IMR-90 (cell line): ENCODE results near the gene NCAM1. TPM values are rescaled to one million over a fixed set of nuclear protein-coding genes. Genes with fewer than 3 reads are reported as not detected.

Experiments
- ATAC-seq: fragments of 200-7000 bp; cut with Tn5 transposase; 2 replicates; pipeline ENCODE4 v1.9.1; 2020; ENCODE audit warnings: low read depth, mild to moderate bottlenecking, moderate library complexity
- BruUV-seq: library from RNA; stranded (reverse); fragments of 400-500 nt; replicated peaks from 2 replicates; lab custom pipeline; 2021; lab: Mats Ljungman, UMichigan
- CTCF ChIA-PET: fragments of 300-600 bp; formaldehyde crosslinking; extraction: SDS; loops from one replicate; lab custom pipeline; 2021; ENCODE audit warnings: antibody characterized with exemption; lab: Yijun Ruan, JAX
- POLR2A ChIA-PET: fragments of 300-600 bp; sonication (Branson Sonifier 250); formaldehyde crosslinking; loops from one replicate; lab custom pipeline; 2022; ENCODE audit warnings: antibody characterized with exemption; ENCODE audit not compliant: unreplicated experiment; lab: Charles Lee
- DNase-seq: peaks from one replicate; pipeline ENCODE4 v3.0.0; 2013
- H2AFZ ChIP-seq: replicated peaks from 2 replicates; pipeline ENCODE3; 2013; ENCODE audit warnings: low read length, mild to moderate bottlenecking; ENCODE audit not compliant: poor library complexity
- H2AK5ac ChIP-seq: 2 replicates; pipeline ENCODE4 v1.6.1; 2013; ENCODE audit warnings: low read depth, low read length, inconsistent platforms
- H2AK9ac ChIP-seq: replicated peaks from 2 replicates; pipeline ENCODE3; 2013; ENCODE audit warnings: mild to moderate bottlenecking, low read depth, low read length, moderate library complexity; ENCODE audit not compliant: poor library complexity
- H2BK120ac ChIP-seq: 2 replicates; pipeline ENCODE4 v1.6.1; 2013; ENCODE audit warnings: low read depth, low read length, inconsistent platforms
- H2BK15ac ChIP-seq: 3 replicates; pipeline ENCODE4 v1.6.1; 2013; ENCODE audit warnings: low read depth, low read length, inconsistent platforms
- H2BK20ac ChIP-seq: 2 replicates; pipeline ENCODE4 v1.6.1; 2013; ENCODE audit warnings: low read depth, mild to moderate bottlenecking, inconsistent platforms, low read length, moderate library complexity
- H2BK5ac ChIP-seq: 2 replicates; pipeline ENCODE4 v1.6.1; 2013; ENCODE audit warnings: mild to moderate bottlenecking, low read depth, low read length, inconsistent platforms; ENCODE audit not compliant: poor library complexity, severe bottlenecking
- H3K14ac ChIP-seq: replicated peaks from 2 replicates; pipeline ENCODE4 v1.6.1; 2013; ENCODE audit warnings: low read depth, low read length, inconsistent platforms
- H3K18ac ChIP-seq: 2 replicates; pipeline ENCODE4 v1.6.1; 2013; ENCODE audit warnings: low read depth, low read length, control low read depth
- H3K23ac ChIP-seq: 2 replicates; pipeline ENCODE4 v1.6.1; 2013; ENCODE audit warnings: low read depth, low read length, inconsistent platforms
- H3K27ac ChIP-seq: 2 replicates; pipeline ENCODE4 v1.5.1; 2013; ENCODE audit warnings: mild to moderate bottlenecking, control low read depth, low read length; ENCODE audit not compliant: insufficient read depth
- H3K27me3 ChIP-seq: 2 replicates; pipeline ENCODE4 v1.6.1; 2013; ENCODE audit warnings: low read length; ENCODE audit not compliant: control insufficient read depth, insufficient read depth
- H3K36me3 ChIP-seq: 2 replicates; pipeline ENCODE4 v1.6.1; 2013; ENCODE audit warnings: low read length, mixed read lengths; ENCODE audit not compliant: control insufficient read depth, insufficient read depth
- H3K4ac ChIP-seq: 2 replicates; pipeline ENCODE4 v1.6.1; 2013; ENCODE audit warnings: low read depth, low read length, inconsistent platforms
- H3K4me1 ChIP-seq: 2 replicates; pipeline ENCODE4 v1.6.1; 2013; ENCODE audit warnings: low read length, mixed read lengths; ENCODE audit not compliant: control insufficient read depth, insufficient read depth
- H3K4me2 ChIP-seq: 2 replicates; pipeline ENCODE4 v1.6.1; 2013; ENCODE audit warnings: low read depth, mild to moderate bottlenecking, control low read depth, low read length, moderate library complexity
- H3K4me3 ChIP-seq: 2 replicates; pipeline ENCODE4 v1.5.1; 2013; ENCODE audit warnings: low read depth, mild to moderate bottlenecking, control low read depth, low read length, moderate library complexity; ENCODE audit not compliant: insufficient read depth
- H3K56ac ChIP-seq: 2 replicates; pipeline ENCODE4 v1.6.1; 2013; ENCODE audit warnings: low read length, inconsistent platforms; ENCODE audit not compliant: insufficient read depth; ENCODE audit errors: extremely low read depth
- H3K79me1 ChIP-seq, 2 experiments: 2 replicates each; pipeline ENCODE4 v1.6.1; 2013; ENCODE audit warnings: low read length in 2 of 2, inconsistent platforms in 1 of 2, low read depth in 1 of 2
- H3K9ac ChIP-seq: 2 replicates; pipeline ENCODE4 v1.6.1; 2013; ENCODE audit warnings: low read depth, low read length, control low read depth
- H3K9me1 ChIP-seq: 2 replicates; pipeline ENCODE4 v1.6.1; 2013; ENCODE audit warnings: low read length, inconsistent platforms; ENCODE audit not compliant: insufficient read depth
- H3K9me3 ChIP-seq: 2 replicates; pipeline ENCODE4 v1.6.1; 2013; ENCODE audit warnings: low read length; ENCODE audit not compliant: control insufficient read depth, insufficient read depth
- H4K20me1 ChIP-seq: 2 replicates; pipeline ENCODE4 v1.6.1; 2013; ENCODE audit warnings: low read length, inconsistent platforms; ENCODE audit not compliant: insufficient read depth
- H4K5ac ChIP-seq: 2 replicates; pipeline ENCODE4 v1.6.1; 2013; ENCODE audit warnings: mild to moderate bottlenecking, low read depth, low read length, control low read depth
- H4K8ac ChIP-seq, 2 experiments: 2 replicates each; pipeline ENCODE4 v1.6.1; 2013; ENCODE audit warnings: low read depth in 2 of 2, low read length in 2 of 2, control low read depth in 1 of 2, inconsistent platforms in 1 of 2
- H4K91ac ChIP-seq: 2 replicates; pipeline ENCODE4 v1.6.1; 2013; ENCODE audit warnings: low read depth, low read length, inconsistent platforms; ENCODE audit not compliant: insufficient read depth
- CHD1 ChIP-seq: IDR thresholded peaks from 2 replicates; pipeline ENCODE4 v1.6.1; 2012; ENCODE audit warnings: low read depth, low read length, improper control_type of control experiment
- WGBS, 2 experiments: methylation state at CpG; one replicate each; pipeline versions ENCODE4 v1.1.5 to v1.1.7; 2013; ENCODE audit warnings: missing lambda C conversion rate in 2 of 2; ENCODE audit not compliant: insufficient read length in 1 of 2; ENCODE audit errors: extremely low coverage in 2 of 2; 5-methylcytosine and 5-hydroxymethylcytosine counted together
- dilution Hi-C: fragments of 300-500 bp; cut with HindIII; formaldehyde crosslinking; loops from one replicate; pipeline ENCODE4 v1.14.3; 2018; ENCODE audit warnings: low sequenced_read_pairs; ENCODE audit not compliant: unreplicated experiment
- in situ Hi-C: fragments of 300-500 bp; cut with MboI; formaldehyde crosslinking; loops from 3 replicates; pipeline ENCODE4 v1.14.3; 2019; ENCODE audit warnings: low sequenced_read_pairs, inconsistent platforms, mixed read lengths
- intact Hi-C: fragments of 100-400 bp; cut with micrococcal nuclease; formaldehyde crosslinking; loops from 2 replicates; pipeline ENCODE4 v1.10.0; 2022
- polyA plus RNA-seq, 3 experiments: library from polyadenylated mRNA; depleted of rRNA; stranded (reverse); fragments of >200 nt; gene quantifications; 2 replicates each; pipeline ENCODE4 v1.2.3, GENCODE V29; 2012; ENCODE audit warnings: low replicate concordance in 1 of 3
- total RNA-seq: library from RNA; depleted of rRNA; stranded (reverse); fragments of >200 nt; gene quantifications from 2 replicates; pipeline ENCODE4 v1.2.3, GENCODE V29; 2012

The NCAM1 gene
- total and polyA plus RNA-seq, 2 of the 4 experiments (the other 2 are of a cell fraction): 0.09 to 0.18 TPM

DNA sequence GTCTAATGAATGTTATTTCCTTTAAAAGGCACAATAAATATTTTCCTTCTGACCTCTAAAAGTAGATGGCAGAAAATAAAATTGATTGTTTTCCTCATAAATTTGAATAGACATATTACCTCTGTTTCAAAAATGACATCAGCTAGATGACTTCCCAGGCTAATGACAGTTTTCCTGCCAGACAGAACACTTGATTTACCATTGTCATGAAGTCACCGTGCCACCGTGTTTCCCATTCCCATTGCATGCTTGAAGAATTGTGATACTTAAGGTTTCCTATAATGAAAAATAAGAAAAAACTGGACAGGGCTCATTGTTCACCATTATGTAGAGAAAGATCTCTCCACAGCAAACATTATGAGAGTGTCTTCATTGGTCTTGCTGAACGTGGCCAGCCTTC is 151.1 kb downstream of the NCAM1 start:
- in situ Hi-C loops: no loop called here
- CTCF ChIA-PET: no interaction called here
- no peak for TF ChIP-seq CHD1

More for the DNA sequence above, 151.1 kb downstream of the NCAM1 start:
- no peak overlapping the region for H2AK5ac ChIP-seq
- POLR2A ChIA-PET: no interaction called here
- H2AFZ ChIP-seq: no peak overlapping the region
- no peaks in the 10 kb centered on the region for H3K79me1 ChIP-seq
- H3K27me3 ChIP-seq: no peaks in the 10 kb centered on the region
- H3K9me1 ChIP-seq: no peaks in the 10 kb centered on the region
- no peaks in the 10 kb centered on the region for H3K36me3 ChIP-seq
- no peak overlapping the region for H2BK120ac ChIP-seq
- dilution Hi-C loops: no loop called here
- no peak overlapping the region for H2AK9ac ChIP-seq
- H4K8ac ChIP-seq: no peak overlapping the region
- no peak overlapping the region for H2BK15ac ChIP-seq
- no peak overlapping the region for H3K4me3 ChIP-seq
- H3K56ac ChIP-seq: no peak overlapping the region
- no peak overlapping the region for H4K91ac ChIP-seq
- no peak overlapping the region for H2BK5ac ChIP-seq
- H3K4me1 ChIP-seq: no peaks in the 10 kb centered on the region
- no TSS peak for BruUV-seq
- no peak overlapping the region for H3K18ac ChIP-seq
- no peak overlapping the region for H3K4me2 ChIP-seq
- H3K14ac ChIP-seq: no peak overlapping the region
- no peak overlapping the region for H3K27ac ChIP-seq
- H4K5ac ChIP-seq: no peak overlapping the region
- H3K4ac ChIP-seq: no peak overlapping the region
- intact Hi-C loops: no loop called here
- ATAC-seq (no peak), DNase-seq (no peak)
- H4K20me1 ChIP-seq: no peaks in the 10 kb centered on the region
- WGBS, 2 experiments: no CpG with 5 or more reads among the region's 3 CpGs
- no peak overlapping the region for H3K9ac ChIP-seq
- no peak overlapping the region for H2BK20ac ChIP-seq
- no peaks in the 10 kb centered on the region for H3K9me3 ChIP-seq
- H3K23ac ChIP-seq: no peak overlapping the region
